ENCODE data around the gene IFNAR1. TPM values are rescaled to one million over a fixed set of nuclear protein-coding genes. Genes with fewer than 3 reads are reported as not detected.
A peak's percentile ranks its signal among the peaks of the same experiment; 100 is the strongest.

The IFNAR1 gene
- polyA plus RNA-seq: 93.6 TPM

GRCh38 chr21:33324291-33325221 lies at the start of gene IFNAR1:
Gene IFNAR1, plus strand, starts transcription at chr21:33324970. Its CDS starts 86 bp downstream, at chr21:33325056.
- no peaks in the 10 kb centered on the region for H3K27me3 Mint-ChIP-seq
- H3K9me3 Mint-ChIP-seq: no peaks in the 10 kb centered on the region
- peaks cover 2% of the 10 kb centered on the region for H3K36me3 Mint-ChIP-seq
- H3K4me3 Mint-ChIP-seq: no peak within 1 kb of the TSS
- H3K4me1 Mint-ChIP-seq: peaks cover 10 to 30% (median 12%) of the 10 kb centered on the region in 3 donors
- no peak within 1 kb of the TSS for H3K27ac Mint-ChIP-seq

GRCh38 chr21:33278721-33279120 lies 46.0 kb upstream of the IFNAR1 start:
- no peaks in the 10 kb centered on the region for H3K27me3 Mint-ChIP-seq
- no peak overlapping the region for H3K4me3 Mint-ChIP-seq
- peaks cover 15% of the 10 kb centered on the region for H3K36me3 Mint-ChIP-seq
- peaks cover 0 to 2% (median 0%) of the 10 kb centered on the region in 3 donors for H3K9me3 Mint-ChIP-seq
- H3K4me1 Mint-ChIP-seq: peaks cover 2 to 7% (median 2%) of the 10 kb centered on the region in 3 donors
- no peak overlapping the region for H3K27ac Mint-ChIP-seq

GRCh38 chr21:33279330-33279820 lies 45.4 kb upstream of the IFNAR1 start:
- Mint-ChIP-seq H3K27me3 (no peaks in the 10 kb centered on the region), H3K36me3 (peaks cover 16% of the 10 kb centered on the region), H3K27ac (peak overlapping the region in 1 of 3 donors; percentile 55), H3K4me3 (no peak overlapping the region), H3K4me1 (peaks cover 2 to 7% (median 4%) of the 10 kb centered on the region in 3 donors), H3K9me3 (peaks cover 0 to 2% (median 0%) of the 10 kb centered on the region in 3 donors)

GRCh38 chr21:33281096-33281652 lies 43.6 kb upstream of the IFNAR1 start:
- no peak overlapping the region for H3K27ac Mint-ChIP-seq
- H3K4me1 Mint-ChIP-seq: peaks cover 2 to 7% (median 4%) of the 10 kb centered on the region in 3 donors
- no peaks in the 10 kb centered on the region for H3K27me3 Mint-ChIP-seq
- no peak overlapping the region for H3K4me3 Mint-ChIP-seq
- H3K9me3 Mint-ChIP-seq: peaks cover 0 to 2% (median 0%) of the 10 kb centered on the region in 3 donors
- peaks cover 19% of the 10 kb centered on the region for H3K36me3 Mint-ChIP-seq

- peaks cover 0 to 2% (median 0%) of the 10 kb centered on the region in 3 donors for H3K9me3 Mint-ChIP-seq
- H3K4me1 Mint-ChIP-seq: peaks cover 2 to 7% (median 2%) of the 10 kb centered on the region in 3 donors
- no peak overlapping the region for H3K4me3 Mint-ChIP-seq
- no peaks in the 10 kb centered on the region for H3K27me3 Mint-ChIP-seq
- peak overlapping the region in 1 of 3 donors; percentile 10 for H3K27ac Mint-ChIP-seq
- H3K36me3 Mint-ChIP-seq: peaks cover 14% of the 10 kb centered on the region
These were observed 41.6 kb upstream of the IFNAR1 start for GRCh38 chr21:33283203-33283602.

GRCh38 chr21:33286076-33286475 lies 38.7 kb upstream of the IFNAR1 start:
- peaks cover 7% of the 10 kb centered on the region for H3K36me3 Mint-ChIP-seq
- no peak overlapping the region for H3K27ac Mint-ChIP-seq
- no peaks in the 10 kb centered on the region for H3K27me3 Mint-ChIP-seq
- H3K4me1 Mint-ChIP-seq: peaks cover 0 to 7% (median 2%) of the 10 kb centered on the region in 3 donors
- no peak overlapping the region for H3K4me3 Mint-ChIP-seq
- no peaks in the 10 kb centered on the region for H3K9me3 Mint-ChIP-seq

GRCh38 chr21:33286600-33287456 lies 37.9 kb upstream of the IFNAR1 start:
- H3K27ac Mint-ChIP-seq: no peak overlapping the region
- no peaks in the 10 kb centered on the region for H3K27me3 Mint-ChIP-seq
- no peak overlapping the region for H3K4me3 Mint-ChIP-seq
- no peaks in the 10 kb centered on the region for H3K9me3 Mint-ChIP-seq
- H3K4me1 Mint-ChIP-seq: peaks cover 0 to 7% (median 2%) of the 10 kb centered on the region in 3 donors
- H3K36me3 Mint-ChIP-seq: peaks cover 7% of the 10 kb centered on the region

GRCh38 chr21:33289199-33289819 lies 35.5 kb upstream of the IFNAR1 start:
- H3K36me3 Mint-ChIP-seq: peaks cover 7% of the 10 kb centered on the region
- no peaks in the 10 kb centered on the region for H3K27me3 Mint-ChIP-seq
- H3K4me3 Mint-ChIP-seq: no peak overlapping the region
- H3K4me1 Mint-ChIP-seq: peaks cover 5 to 8% (median 6%) of the 10 kb centered on the region in 3 donors
- no peaks in the 10 kb centered on the region for H3K9me3 Mint-ChIP-seq
- H3K27ac Mint-ChIP-seq: peak overlapping the region in 1 of 3 donors; percentile 53

GRCh38 chr21:33290441-33290840 lies 34.3 kb upstream of the IFNAR1 start:
- Mint-ChIP-seq H3K27me3 (no peaks in the 10 kb centered on the region), H3K27ac (no peak overlapping the region), H3K4me1 (peaks cover 7 to 12% (median 9%) of the 10 kb centered on the region in 3 donors), H3K4me3 (no peak overlapping the region), H3K9me3 (no peaks in the 10 kb centered on the region), H3K36me3 (peaks cover 9% of the 10 kb centered on the region)

- Mint-ChIP-seq H3K9me3 (no peaks in the 10 kb centered on the region), H3K4me3 (no peak overlapping the region), H3K27ac (peak overlapping the region in 1 of 3 donors; percentile 48), H3K4me1 (peaks cover 15 to 18% (median 15%) of the 10 kb centered on the region in 3 donors), H3K27me3 (no peaks in the 10 kb centered on the region), H3K36me3 (peaks cover 6% of the 10 kb centered on the region)
These were observed 33.1 kb upstream of the IFNAR1 start for GRCh38 chr21:33291686-33292085.

- Mint-ChIP-seq H3K27ac (no peak overlapping the region), H3K9me3 (no peaks in the 10 kb centered on the region), H3K4me1 (peaks cover 20 to 26% (median 22%) of the 10 kb centered on the region in 3 donors), H3K4me3 (no peak overlapping the region), H3K27me3 (no peaks in the 10 kb centered on the region), H3K36me3 (peaks cover 6% of the 10 kb centered on the region)
These were observed 32.0 kb upstream of the IFNAR1 start for GRCh38 chr21:33292724-33293123.

- no peak overlapping the region for H3K4me3 Mint-ChIP-seq
- no peaks in the 10 kb centered on the region for H3K27me3 Mint-ChIP-seq
- peaks cover 6% of the 10 kb centered on the region for H3K36me3 Mint-ChIP-seq
- no peaks in the 10 kb centered on the region for H3K9me3 Mint-ChIP-seq
- H3K4me1 Mint-ChIP-seq: peaks cover 23 to 31% (median 24%) of the 10 kb centered on the region in 3 donors
- peak overlapping the region in 2 of 3 donors; percentile 31 to 84 for H3K27ac Mint-ChIP-seq
These were observed 31.6 kb upstream of the IFNAR1 start for GRCh38 chr21:33293136-33293535.

- H3K4me3 Mint-ChIP-seq: peak overlapping the region in 2 of 4 donors; percentile 8 to 22
- H3K4me1 Mint-ChIP-seq: peaks cover 26 to 34% (median 28%) of the 10 kb centered on the region in 3 donors
- peaks cover 6% of the 10 kb centered on the region for H3K36me3 Mint-ChIP-seq
- no peaks in the 10 kb centered on the region for H3K9me3 Mint-ChIP-seq
- H3K27me3 Mint-ChIP-seq: no peaks in the 10 kb centered on the region
- H3K27ac Mint-ChIP-seq: peak overlapping the region; percentile 74 to 89 (median 84)
These were observed 31.0 kb upstream of the IFNAR1 start for GRCh38 chr21:33293811-33294216.

- no peaks in the 10 kb centered on the region for H3K27me3 Mint-ChIP-seq
- H3K36me3 Mint-ChIP-seq: peaks cover 6% of the 10 kb centered on the region
- peak overlapping the region; percentile 78 to 96 (median 93) for H3K27ac Mint-ChIP-seq
- H3K4me1 Mint-ChIP-seq: peaks cover 48 to 55% (median 49%) of the 10 kb centered on the region in 3 donors
- no peaks in the 10 kb centered on the region for H3K9me3 Mint-ChIP-seq
- peak overlapping the region; percentile 30 to 84 (median 66) for H3K4me3 Mint-ChIP-seq
These were observed 28.6 kb upstream of the IFNAR1 start for GRCh38 chr21:33296156-33296555.

Measured in IgD-negative memory B cell (primary cell).